ENCODE data around the gene DPH5.

- TF ChIP-seq, protein P1, sequence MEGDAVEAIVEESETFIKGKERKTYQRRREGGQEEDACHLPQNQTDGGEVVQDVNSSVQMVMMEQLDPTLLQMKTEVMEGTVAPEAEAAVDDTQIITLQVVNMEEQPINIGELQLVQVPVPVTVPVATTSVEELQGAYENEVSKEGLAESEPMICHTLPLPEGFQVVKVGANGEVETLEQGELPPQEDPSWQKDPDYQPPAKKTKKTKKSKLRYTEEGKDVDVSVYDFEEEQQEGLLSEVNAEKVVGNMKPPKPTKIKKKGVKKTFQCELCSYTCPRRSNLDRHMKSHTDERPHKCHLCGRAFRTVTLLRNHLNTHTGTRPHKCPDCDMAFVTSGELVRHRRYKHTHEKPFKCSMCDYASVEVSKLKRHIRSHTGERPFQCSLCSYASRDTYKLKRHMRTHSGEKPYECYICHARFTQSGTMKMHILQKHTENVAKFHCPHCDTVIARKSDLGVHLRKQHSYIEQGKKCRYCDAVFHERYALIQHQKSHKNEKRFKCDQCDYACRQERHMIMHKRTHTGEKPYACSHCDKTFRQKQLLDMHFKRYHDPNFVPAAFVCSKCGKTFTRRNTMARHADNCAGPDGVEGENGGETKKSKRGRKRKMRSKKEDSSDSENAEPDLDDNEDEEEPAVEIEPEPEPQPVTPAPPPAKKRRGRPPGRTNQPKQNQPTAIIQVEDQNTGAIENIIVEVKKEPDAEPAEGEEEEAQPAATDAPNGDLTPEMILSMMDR (IDR thresholded peaks at IDR 0.05), result no peak
- TF ChIP-seq JUND (IDR thresholded peaks at IDR 0.05) (no peak), NRF1 (IDR thresholded peaks at IDR 0.05; ENCODE audit: low read depth, low read length) (no peak), POLR2AphosphoS5 (IDR thresholded peaks at IDR 0.05; ENCODE audit: low read depth, low read length) (no peak), SIN3A (IDR thresholded peaks at IDR 0.05; ENCODE audit: borderline replicate concordance, low read depth, low read length) (no peak)
Observed at GRCh38 chr1:101004061-101004460, 21.5 kb downstream of the DPH5 start.

Measured in SK-N-SH (cell line).